DOHH2 (cell line): ENCODE results near the gene OARD1.

Source experiments
- CTCF ChIP-seq: fragments of 200-600 bp; sonication (generic); IDR thresholded peaks from one replicate; pipeline ENCODE4 v1.5.1; 2014; ENCODE audit warnings: antibody characterized with exemption, mild to moderate bottlenecking, low read depth, low read length; ENCODE audit not compliant: poor library complexity, severe bottlenecking
- EZH2phosphoT487 ChIP-seq: fragments of 200-600 bp; sonication (generic); IDR thresholded peaks from 2 replicates; pipeline ENCODE4 v1.6.1; 2017; ENCODE audit warnings: borderline replicate concordance, mild to moderate bottlenecking, antibody characterized with exemption, low read length, moderate library complexity, mixed read lengths

GRCh38 chr6:41050536-41050935 is 21.6 kb downstream of the OARD1 start:
- TF ChIP-seq CTCF (no peak), EZH2phosphoT487 (no peak)
